Muscle of leg (tissue), 11 donors: ENCODE measurements around the gene CAMK2A. TPM values are rescaled to one million over a fixed set of nuclear protein-coding genes. Genes with fewer than 3 reads are reported as not detected.

ENCODE experiments used
- DNase-seq: peaks from one replicate; pipeline ENCODE4 v3.0.0; 2013
- H3K27ac ChIP-seq: one replicate; pipeline ENCODE4 v1.5.1; 2013; ENCODE audit warnings: mild to moderate bottlenecking, low read length, control low read depth
- H3K27me3 ChIP-seq: one replicate; pipeline ENCODE4 v1.6.1; 2013; ENCODE audit warnings: low read length; ENCODE audit not compliant: control insufficient read depth, insufficient read depth
- H3K36me3 ChIP-seq: one replicate; pipeline ENCODE4 v1.6.1; 2013; ENCODE audit warnings: low read length; ENCODE audit not compliant: control insufficient read depth, insufficient read depth
- H3K4me1 ChIP-seq: one replicate; pipeline ENCODE4 v1.6.1; 2013; ENCODE audit warnings: low read length; ENCODE audit not compliant: control insufficient read depth, insufficient read depth
- H3K4me3 ChIP-seq: one replicate; pipeline ENCODE4 v1.5.1; 2013; ENCODE audit warnings: low read length, control low read depth
- H3K9me3 ChIP-seq: replicated peaks from 2 replicates; pipeline ENCODE4 v1.6.1; 2013; ENCODE audit warnings: low read depth, low read length; ENCODE audit not compliant: control insufficient read depth
- WGBS: methylation state at CpG from one replicate; pipeline ENCODE4 v1.1.5; 2013; ENCODE audit warnings: missing lambda C conversion rate; ENCODE audit not compliant: insufficient coverage; 5-methylcytosine and 5-hydroxymethylcytosine counted together
- polyA plus RNA-seq, 8 donors: library from polyadenylated mRNA; unstranded; fragments of 120-200 nt; gene quantifications; one replicate each; pipeline versions ENCODE4 v1.2.1 to v1.2.3, GENCODE V29; 2013; ENCODE audit warnings: inconsistent platforms in 1 of 8, low replicate concordance in 1 of 8; ENCODE audit not compliant: insufficient read length in 8 of 8, insufficient read depth in 1 of 8
- total RNA-seq: library from RNA; stranded (reverse); fragments of 120-200 nt; gene quantifications from one replicate; pipeline ENCODE4 v1.2.4, GENCODE V29; 2013

Gene CAMK2A
- total and polyA plus RNA-seq, 9 donors: 38.5 to 79.9 (median 58.4) TPM

DNA sequence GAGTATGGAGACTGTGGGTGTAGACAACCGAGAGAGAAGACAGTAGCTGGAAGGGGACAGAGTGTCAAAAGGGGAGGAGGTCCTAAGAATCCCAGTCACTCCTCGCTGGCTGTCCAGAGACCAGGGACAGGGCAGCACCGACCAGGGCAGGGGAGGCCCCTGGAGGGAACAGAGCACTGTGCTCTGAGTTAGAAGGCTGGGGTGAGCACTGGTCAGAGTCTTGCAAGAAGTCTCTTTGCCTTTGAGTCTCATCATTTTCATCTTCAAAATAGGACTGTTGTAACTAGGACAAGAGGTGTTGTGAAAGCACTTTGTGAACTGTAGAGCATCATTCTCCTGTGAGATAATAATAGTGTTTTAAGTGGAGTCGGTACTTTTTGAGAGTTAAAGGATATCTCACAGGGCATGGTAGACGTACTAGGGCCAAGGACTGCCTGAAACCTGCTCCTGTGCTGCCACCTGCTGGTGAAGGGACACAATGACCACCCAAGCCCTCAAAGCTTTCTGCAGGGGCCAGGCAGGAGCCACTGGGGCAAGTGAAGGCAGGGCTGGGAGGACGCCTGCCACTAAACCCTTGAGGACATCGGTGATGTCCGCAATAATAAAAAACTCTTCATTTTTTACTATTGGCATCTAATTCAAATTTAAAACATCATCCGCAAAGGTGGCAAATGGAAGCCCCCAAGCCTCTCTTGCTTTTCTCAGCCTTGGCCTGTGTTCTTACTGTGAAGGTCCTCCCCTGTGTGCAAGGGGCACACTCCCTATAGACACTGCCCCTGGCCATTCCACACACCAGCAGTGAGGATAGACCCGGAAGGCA is 71.5 kb downstream of the CAMK2A start:
- no peaks in the 10 kb centered on the region for H3K36me3 ChIP-seq
- DNase-seq: peak; percentile 89

DNA sequence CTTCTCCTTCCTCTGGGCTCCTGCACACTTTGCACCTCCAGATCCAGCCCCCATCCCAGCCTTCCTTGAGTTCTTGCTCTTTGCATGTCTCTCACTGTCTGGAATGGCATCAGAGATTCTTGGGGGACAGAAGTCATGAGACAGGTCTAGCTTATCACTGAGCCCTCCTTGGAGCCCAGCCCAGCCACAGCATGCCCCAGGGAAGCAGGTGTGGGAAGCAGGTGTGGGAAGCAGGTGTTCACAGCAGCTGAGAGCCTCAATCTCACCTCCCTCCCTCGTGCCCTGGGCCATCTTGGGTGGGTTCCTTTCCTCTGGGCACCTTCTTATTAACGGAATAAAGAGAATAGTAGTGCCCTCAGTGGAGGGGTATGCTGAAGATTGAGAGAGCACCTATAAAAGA is 72.5 kb downstream of the CAMK2A start:
- no peak for DNase-seq
- H3K4me1 ChIP-seq: peaks cover 56% of the 10 kb centered on the region
- no CpG with 5 or more reads among the region's 2 CpGs for WGBS
- H3K27ac ChIP-seq: no peak overlapping the region
- H3K4me3 ChIP-seq: no peak overlapping the region
- H3K36me3 ChIP-seq: no peaks in the 10 kb centered on the region
- H3K27me3 ChIP-seq: peaks cover 3% of the 10 kb centered on the region
- no peaks in the 10 kb centered on the region for H3K9me3 ChIP-seq

More for the DNA sequence above, 71.5 kb downstream of the CAMK2A start:
- WGBS: 27% methylated on average over 8 of the region's 10 CpGs
- no peak overlapping the region for H3K4me3 ChIP-seq
- no peaks in the 10 kb centered on the region for H3K9me3 ChIP-seq
- peaks cover 48% of the 10 kb centered on the region for H3K4me1 ChIP-seq
- H3K27ac ChIP-seq: peak overlapping the region; percentile 13
- H3K27me3 ChIP-seq: peaks cover 3% of the 10 kb centered on the region

DNA sequence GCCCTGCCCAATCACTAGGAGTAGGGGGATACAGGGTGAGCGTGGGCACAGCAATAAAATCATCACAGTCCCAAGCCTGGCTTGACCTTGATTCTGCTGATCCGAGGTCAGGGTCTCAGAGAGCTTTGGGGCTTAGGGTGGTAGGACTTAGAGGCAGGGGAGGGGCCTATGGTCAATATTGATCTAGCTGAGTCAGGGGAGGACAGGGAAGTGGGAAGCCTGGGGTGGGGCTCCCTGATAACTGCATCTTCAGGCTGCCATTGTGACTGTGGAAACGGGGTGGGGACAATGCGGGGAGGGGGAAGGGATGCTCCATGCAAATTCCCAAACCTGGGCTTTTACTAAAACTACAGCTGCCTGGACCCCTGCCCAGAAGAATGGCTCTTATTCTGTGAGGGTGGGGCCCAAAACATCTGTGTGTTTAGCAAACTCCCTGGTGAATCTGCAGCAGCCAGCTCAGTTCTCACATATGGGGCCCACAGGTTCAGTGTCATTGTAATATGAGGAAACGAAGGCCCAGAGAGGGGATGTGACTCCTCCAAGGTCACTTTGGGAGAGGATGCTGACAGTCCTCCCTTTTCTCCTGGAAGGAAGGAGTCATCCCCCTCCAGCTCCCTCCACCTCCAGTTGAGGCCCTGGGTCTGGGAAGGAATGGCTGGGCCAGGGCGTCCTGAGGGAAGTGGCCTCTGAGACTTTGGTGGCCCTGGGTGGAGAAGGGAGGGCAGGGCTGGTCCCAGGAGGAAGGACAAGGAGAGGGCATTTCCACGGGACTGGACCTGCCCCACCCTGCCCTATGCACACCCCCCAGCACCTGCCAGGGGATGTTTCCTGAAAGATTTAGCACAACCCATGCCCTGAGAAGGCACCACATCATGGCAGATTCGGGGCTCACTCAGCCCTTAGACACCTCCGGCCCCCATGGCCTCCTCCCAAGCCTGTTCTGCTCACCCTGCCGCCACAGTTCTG is 73.3 kb downstream of the CAMK2A start:
- Histone ChIP-seq H3K4me1 (peaks cover 64% of the 10 kb centered on the region), H3K27ac (peak overlapping the region; percentile 64), H3K9me3 (no peaks in the 10 kb centered on the region), H3K27me3 (peaks cover 3% of the 10 kb centered on the region), H3K36me3 (no peaks in the 10 kb centered on the region), H3K4me3 (no peak overlapping the region)
- DNase-seq: peak; percentile 95
- 49% methylated on average over 4 of the region's 10 CpGs for WGBS

DNA sequence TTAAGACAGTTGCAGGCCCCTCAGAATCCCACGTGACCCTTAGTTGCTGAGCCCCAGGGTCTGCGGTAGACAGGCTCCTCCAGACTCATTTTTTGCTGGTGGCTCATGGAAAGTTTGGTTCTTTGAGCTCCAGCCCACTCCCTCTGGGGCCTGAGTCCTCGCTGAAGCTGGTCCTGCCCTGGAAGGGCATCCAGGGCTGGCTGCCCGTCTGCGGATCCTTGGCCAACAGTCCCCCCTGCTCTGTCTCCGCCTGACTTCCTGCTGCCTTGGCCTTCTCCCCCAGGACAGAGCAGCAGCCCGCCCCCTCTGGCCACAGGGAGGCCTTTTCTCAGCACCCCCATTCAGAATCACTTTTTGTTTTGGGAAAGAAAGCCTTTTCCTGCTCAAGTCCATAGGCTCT is 75.3 kb downstream of the CAMK2A start:
- Histone ChIP-seq H3K4me3 (no peak overlapping the region), H3K4me1 (peaks cover 72% of the 10 kb centered on the region), H3K9me3 (no peaks in the 10 kb centered on the region), H3K27ac (peak overlapping the region; percentile 71), H3K36me3 (no peaks in the 10 kb centered on the region), H3K27me3 (peaks cover 3% of the 10 kb centered on the region)
- WGBS: 20% methylated on average over 6 of the region's 7 CpGs
- DNase-seq: peak; percentile 71

DNA sequence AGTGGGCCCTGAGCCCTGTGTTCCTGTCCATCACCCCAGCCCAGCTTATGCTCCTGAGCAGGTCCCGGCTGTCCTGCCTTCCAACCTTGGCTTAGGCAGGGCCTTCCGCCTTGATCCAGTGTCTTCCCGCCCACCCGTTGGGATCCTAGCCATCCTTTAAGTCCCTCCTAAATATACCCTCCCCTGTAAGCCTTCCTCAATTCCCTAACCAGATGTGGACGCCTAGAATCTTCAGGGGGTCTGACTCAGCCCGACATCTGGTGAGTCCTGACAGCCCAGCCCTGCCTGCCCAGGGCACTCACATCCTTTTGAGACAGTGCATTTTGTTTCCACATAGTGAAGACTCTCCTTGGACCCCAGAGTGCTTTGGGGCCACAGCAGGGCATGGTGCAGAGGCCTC is 76.0 kb downstream of the CAMK2A start:
- H3K4me1 ChIP-seq: peaks cover 79% of the 10 kb centered on the region
- peaks cover 5% of the 10 kb centered on the region for H3K27me3 ChIP-seq
- WGBS: 26% methylated on average over 6 of the region's 6 CpGs
- peak; percentile 94 for DNase-seq
- H3K27ac ChIP-seq: peak overlapping the region; percentile 71
- H3K4me3 ChIP-seq: no peak overlapping the region
- H3K36me3 ChIP-seq: no peaks in the 10 kb centered on the region
- H3K9me3 ChIP-seq: no peaks in the 10 kb centered on the region

DNA sequence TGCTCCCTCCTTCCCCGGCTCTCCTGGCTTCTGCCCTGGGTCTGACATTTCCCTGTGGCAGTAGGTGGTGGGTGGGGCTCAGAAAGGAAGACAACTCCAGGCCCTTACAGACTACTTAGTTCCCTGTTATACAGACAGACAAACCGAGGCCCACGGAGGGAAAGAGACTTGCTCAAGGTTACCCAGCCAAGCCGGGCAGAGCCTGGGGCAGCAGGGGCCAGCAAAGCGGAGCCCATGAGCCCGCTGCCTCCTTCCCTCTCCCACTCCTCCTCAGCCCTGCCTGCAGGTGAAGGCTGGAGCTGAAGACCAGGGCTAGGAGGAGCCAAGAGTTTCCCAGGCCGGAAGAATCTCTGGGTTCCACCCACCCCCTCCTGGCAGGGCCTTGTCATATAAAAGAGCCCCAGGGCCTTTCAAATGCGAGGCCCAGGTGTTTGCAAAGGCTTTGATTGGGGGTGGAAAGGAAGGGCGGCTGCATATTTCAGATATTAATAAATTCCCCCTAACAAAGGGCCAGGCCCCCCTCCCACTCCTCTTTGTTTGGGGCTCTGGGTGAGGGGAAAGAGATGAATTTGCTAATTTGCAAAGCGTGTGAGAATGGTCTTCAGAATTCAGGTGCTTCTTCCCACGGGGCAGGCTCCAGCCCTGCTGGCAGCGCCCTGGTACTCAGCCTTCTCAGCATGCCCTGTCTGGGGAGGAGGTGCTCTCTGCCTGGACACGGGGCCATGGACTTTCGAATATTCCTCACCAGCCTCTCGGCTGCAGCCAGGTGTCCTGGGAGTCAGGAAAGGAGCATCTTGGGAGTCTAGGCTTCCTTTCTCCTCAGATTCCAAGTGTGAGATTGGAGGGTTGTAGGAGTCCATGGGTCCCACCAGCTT is 78.2 kb downstream of the CAMK2A start:
- Histone ChIP-seq H3K27me3 (peaks cover 9% of the 10 kb centered on the region), H3K9me3 (no peaks in the 10 kb centered on the region), H3K4me3 (no peak overlapping the region), H3K36me3 (no peaks in the 10 kb centered on the region), H3K4me1 (peaks cover 64% of the 10 kb centered on the region), H3K27ac (peak overlapping the region; percentile 67)
- DNase-seq: no peak
- 33% methylated on average over 3 of the region's 15 CpGs for WGBS

DNA sequence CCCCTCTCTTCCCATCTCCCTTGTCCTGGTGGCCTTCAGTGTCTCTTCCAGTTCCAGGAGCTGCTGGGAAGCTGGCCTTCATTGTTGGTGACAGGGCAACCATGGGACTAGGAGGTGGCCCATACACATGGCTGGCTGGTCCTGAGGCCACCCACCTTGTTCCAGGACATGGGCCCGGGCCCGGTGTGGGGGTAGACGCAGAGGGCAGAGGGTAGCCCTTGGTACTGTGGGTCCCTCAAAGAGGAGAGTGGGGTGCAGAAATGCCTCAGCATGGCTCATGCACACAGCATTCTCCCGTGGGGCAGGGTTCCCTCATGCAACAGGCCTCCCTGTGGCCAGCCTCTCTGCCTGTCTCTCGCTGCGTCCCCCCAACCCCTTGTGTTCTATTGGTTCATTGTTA is 78.9 kb downstream of the CAMK2A start:
- H3K27ac ChIP-seq: no peak overlapping the region
- H3K4me3 ChIP-seq: no peak overlapping the region
- DNase-seq: no peak
- 89% methylated on average over 3 of the region's 6 CpGs for WGBS
- H3K27me3 ChIP-seq: peaks cover 10% of the 10 kb centered on the region
- H3K4me1 ChIP-seq: peaks cover 57% of the 10 kb centered on the region
- no peaks in the 10 kb centered on the region for H3K36me3 ChIP-seq
- H3K9me3 ChIP-seq: no peaks in the 10 kb centered on the region

DNA sequence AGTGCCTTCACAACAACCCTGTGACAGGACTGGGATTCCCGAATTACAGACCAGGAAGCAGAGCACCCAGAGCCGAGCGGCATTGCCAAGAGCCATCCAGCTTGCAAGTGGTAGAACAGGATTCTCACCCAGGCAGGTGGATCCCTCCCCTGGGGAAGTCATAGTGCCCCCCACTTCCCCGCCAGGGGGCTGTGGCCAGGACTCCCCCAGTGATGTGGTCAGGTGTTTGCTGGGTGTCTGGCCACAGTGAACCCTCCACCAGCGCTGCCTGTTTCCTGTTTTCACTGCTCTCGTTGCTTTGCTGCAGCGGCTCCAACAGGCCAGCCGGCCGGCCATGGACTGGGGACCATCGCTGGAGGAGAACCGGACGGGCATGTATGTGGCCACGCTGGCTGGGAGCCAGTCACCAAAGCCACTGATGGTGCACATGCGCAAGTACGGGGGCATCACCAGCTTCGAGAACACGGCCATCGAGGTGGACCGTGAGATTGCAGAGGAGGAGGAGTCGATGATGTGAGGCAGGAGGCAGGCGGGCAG is 80.4 kb downstream of the CAMK2A start:
- Histone ChIP-seq H3K4me1 (peaks cover 45% of the 10 kb centered on the region), H3K27me3 (peaks cover 10% of the 10 kb centered on the region), H3K27ac (no peak overlapping the region), H3K9me3 (no peaks in the 10 kb centered on the region), H3K4me3 (no peak overlapping the region), H3K36me3 (no peaks in the 10 kb centered on the region)
- WGBS: 64% methylated on average over 21 of the region's 21 CpGs
- no peak for DNase-seq

DNA sequence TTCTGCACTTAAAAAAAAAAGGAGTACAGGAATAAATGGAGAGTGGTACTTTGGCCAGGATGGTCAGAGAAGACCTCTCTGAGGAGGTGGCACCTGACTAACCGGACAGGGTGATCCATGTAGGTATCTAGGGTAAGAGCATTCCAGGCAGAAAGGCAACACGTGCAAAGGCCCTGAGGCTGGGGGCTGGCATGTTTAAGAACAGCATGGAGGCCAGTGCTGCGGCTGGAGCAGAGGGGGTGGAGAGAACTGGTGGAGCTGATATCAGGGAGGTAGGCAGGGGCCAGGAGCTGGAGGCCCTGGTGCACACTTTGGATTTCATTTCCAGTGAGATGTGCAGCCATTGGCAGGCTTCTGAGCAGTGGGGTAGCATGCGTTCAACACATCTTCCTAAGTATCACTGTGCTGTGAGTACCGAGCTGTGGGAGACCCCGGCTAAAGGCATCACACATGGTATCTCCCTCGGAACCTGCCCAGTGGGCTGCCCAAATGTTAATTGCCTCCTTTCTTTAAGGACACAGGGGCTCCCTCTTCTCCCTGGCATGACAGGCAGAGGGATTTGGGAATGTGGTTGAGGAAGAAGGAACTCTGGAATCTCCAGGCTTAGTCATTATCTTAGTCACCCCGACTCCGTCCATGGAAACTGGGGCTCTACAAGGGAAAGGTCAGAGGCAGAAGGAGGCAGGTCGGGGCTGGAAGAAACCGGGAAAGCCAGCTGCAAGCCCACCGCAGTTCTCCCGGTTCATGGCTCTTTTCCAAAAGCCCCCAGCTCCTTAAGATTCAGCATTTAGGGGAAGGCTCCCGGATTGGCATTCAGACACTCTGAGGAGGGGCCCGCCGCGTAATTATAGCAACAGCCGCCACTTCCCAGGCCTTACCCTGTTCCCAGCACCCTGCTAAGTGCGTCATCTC is 81.1 kb downstream of the CAMK2A start:
- peaks cover 10% of the 10 kb centered on the region for H3K27me3 ChIP-seq
- H3K4me1 ChIP-seq: peaks cover 38% of the 10 kb centered on the region
- no peak overlapping the region for H3K27ac ChIP-seq
- no peaks in the 10 kb centered on the region for H3K36me3 ChIP-seq
- H3K4me3 ChIP-seq: no peak overlapping the region
- DNase-seq: no peak
- 56% methylated on average over 14 of the region's 19 CpGs for WGBS
- H3K9me3 ChIP-seq: no peaks in the 10 kb centered on the region
